Endometrial microvascular endothelial cells (primary cell): ENCODE measurements around the gene MGAT5. TPM values are rescaled to one million over a fixed set of nuclear protein-coding genes. Genes with fewer than 3 reads are reported as not detected.

Experiments
- in situ Hi-C: cut with HindIII; loops from 2 replicates; pipeline ENCODE4 v1.10.0; 2017; ENCODE audit warnings: low sequenced_read_pairs, low pct_unique_long_range_greater_than_20kb; ENCODE audit errors: inconsistent ontology term
- total RNA-seq: library from RNA; depleted of rRNA; stranded (reverse); fragments of >200 nt; gene quantifications from one replicate; pipeline ENCODE4 v1.2.3, GENCODE V29; 2015; ENCODE audit errors: inconsistent ontology term

The MGAT5 gene
- total RNA-seq, 1 donor from 2014 or later: 90.9 TPM

GRCh38 chr2:134250840-134251461 lies 2.9 kb upstream of the MGAT5 start:
- in situ Hi-C loops: no loop called here

GRCh38 chr2:134252092-134252750 lies 1.7 kb upstream of the MGAT5 start:
- in situ Hi-C loops: no loop called here

- in situ Hi-C loops: no loop called here
Measured at GRCh38 chr2:134253117-134253704, 661 bp upstream of the MGAT5 start.

- in situ Hi-C loops: no loop called here
Measured at GRCh38 chr2:134254824-134255223, 952 bp downstream of the MGAT5 start.

GRCh38 chr2:134256956-134257355 lies 3.1 kb downstream of the MGAT5 start:
- in situ Hi-C loops: no loop called here

GRCh38 chr2:134257509-134257908 lies 3.6 kb downstream of the MGAT5 start:
- in situ Hi-C loops: no loop called here

GRCh38 chr2:134257965-134258683 lies 4.3 kb downstream of the MGAT5 start:
- in situ Hi-C loops: no loop called here

- in situ Hi-C loops: no loop called here
Measured at GRCh38 chr2:134258684-134259388, 5.0 kb downstream of the MGAT5 start.

GRCh38 chr2:134259571-134259970 lies 5.7 kb downstream of the MGAT5 start:
- in situ Hi-C loops: no loop called here

GRCh38 chr2:134259994-134260393 lies 6.1 kb downstream of the MGAT5 start:
- in situ Hi-C loops: no loop called here

GRCh38 chr2:134260713-134261112 lies 6.8 kb downstream of the MGAT5 start:
- in situ Hi-C loops: no loop called here

- in situ Hi-C loops: no loop called here
Measured at GRCh38 chr2:134261398-134262131, 7.7 kb downstream of the MGAT5 start.

GRCh38 chr2:134262684-134263083 lies 8.8 kb downstream of the MGAT5 start:
- in situ Hi-C loops: no loop called here

- in situ Hi-C loops: no loop called here
Measured at GRCh38 chr2:134268265-134268664, 14.4 kb downstream of the MGAT5 start.

GRCh38 chr2:134269230-134269629 lies 15.4 kb downstream of the MGAT5 start:
- in situ Hi-C loops: no loop called here

- in situ Hi-C loops: no loop called here
Measured at GRCh38 chr2:134269972-134270735, 16.3 kb downstream of the MGAT5 start.

- in situ Hi-C loops: no loop called here
Measured at GRCh38 chr2:134271758-134272157, 17.9 kb downstream of the MGAT5 start.

GRCh38 chr2:134272806-134273205 lies 18.9 kb downstream of the MGAT5 start:
- in situ Hi-C loops: no loop called here
